ENCODE results near the gene RNF133.

The RNF133 gene, protein sequence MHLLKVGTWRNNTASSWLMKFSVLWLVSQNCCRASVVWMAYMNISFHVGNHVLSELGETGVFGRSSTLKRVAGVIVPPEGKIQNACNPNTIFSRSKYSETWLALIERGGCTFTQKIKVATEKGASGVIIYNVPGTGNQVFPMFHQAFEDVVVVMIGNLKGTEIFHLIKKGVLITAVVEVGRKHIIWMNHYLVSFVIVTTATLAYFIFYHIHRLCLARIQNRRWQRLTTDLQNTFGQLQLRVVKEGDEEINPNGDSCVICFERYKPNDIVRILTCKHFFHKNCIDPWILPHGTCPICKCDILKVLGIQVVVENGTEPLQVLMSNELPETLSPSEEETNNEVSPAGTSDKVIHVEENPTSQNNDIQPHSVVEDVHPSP

GRCh38 chr7:122699017-122699416 lies at the start of gene RNF133:
TSS of gene RNF133 (minus strand) at chr7:122699117. CDS start at chr7:122698918, 199 bp downstream.
- DNase-seq: no peak

GRCh38 chr7:122748195-122748594 lies 49.3 kb upstream of the RNF133 start:
- DNase-seq: no peak

DNA sequence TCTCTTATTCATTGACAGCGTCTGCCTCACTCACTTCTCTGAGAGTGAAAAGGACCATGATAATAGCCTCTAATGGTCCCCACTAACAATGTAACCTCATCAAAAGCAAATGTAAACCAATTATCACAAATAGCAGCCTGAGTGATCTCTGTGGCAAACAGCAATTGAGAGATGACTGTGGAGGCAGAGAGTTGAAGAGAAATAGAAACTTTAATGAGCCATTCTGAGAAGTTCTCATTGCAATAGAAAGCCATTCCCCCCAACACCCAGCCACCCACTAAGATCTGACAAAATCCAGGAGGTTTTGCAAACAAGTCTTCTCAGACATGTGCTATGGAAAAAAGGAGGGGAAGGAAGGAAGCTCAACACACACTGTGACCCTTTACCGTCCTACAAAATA lies 48.0 kb upstream of the RNF133 start:
- no peak for DNase-seq

DNA sequence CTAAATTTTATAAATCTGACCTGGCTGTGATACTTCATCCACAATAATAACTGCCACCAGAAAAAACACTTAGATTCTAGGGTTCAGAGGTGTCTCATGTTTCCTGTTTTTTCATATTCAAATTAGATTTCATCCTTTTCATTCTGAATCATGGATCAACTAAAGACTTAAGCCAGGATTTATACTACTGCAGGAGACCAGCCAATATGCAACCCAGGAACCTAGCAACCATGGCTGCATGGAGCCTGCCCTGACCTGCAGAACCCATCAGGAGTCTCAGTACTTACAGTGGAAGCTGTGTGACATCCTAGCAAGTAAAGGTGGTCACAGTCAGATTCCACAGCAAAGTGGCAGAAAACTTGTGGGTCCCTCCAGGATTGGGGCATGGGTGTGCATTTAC lies 44.3 kb upstream of the RNF133 start:
- no peak for DNase-seq

- no peak for DNase-seq
These were observed 40.0 kb upstream of the RNF133 start for GRCh38 chr7:122738947-122739346.

GRCh38 chr7:122736183-122736582 lies 37.3 kb upstream of the RNF133 start:
- no peak for DNase-seq

DNA sequence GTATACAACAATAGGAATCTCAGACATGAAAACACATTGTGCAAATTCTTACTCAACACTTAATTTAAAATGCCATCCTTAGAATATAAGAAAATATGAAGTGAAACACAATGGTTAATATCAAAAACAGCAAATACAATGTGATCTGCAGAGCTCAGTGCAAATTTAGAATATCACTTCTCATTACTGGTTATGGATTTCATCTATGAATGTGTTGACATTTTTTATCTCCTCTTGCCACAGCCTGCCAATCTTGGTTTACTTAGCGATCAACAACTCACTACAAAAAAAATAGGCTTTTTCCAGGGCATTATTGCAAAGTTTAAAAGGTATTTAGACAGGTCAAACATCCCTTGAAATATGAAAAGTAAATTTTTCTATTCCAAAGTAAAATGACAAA lies 28.8 kb upstream of the RNF133 start:
- no peak for DNase-seq

DNA sequence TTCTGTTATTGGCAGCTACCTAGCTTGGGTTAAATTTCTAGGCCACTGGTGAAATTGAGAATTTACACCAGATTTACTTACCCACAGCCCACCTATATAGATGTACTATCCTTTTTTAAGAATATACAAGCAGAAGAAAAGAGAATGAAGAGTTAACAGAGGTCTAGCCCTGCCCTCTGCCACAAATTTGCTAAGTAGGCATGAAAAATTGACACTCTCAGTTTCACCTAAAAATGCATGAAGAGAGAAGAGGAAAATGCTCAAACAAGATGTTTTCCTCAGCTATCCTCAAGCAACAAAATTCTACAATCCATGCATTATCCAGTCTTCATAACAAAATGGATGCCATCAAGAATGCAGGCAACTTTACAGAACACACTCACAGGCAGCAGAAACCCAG lies 28.4 kb upstream of the RNF133 start:
- DNase-seq: no peak

DNA sequence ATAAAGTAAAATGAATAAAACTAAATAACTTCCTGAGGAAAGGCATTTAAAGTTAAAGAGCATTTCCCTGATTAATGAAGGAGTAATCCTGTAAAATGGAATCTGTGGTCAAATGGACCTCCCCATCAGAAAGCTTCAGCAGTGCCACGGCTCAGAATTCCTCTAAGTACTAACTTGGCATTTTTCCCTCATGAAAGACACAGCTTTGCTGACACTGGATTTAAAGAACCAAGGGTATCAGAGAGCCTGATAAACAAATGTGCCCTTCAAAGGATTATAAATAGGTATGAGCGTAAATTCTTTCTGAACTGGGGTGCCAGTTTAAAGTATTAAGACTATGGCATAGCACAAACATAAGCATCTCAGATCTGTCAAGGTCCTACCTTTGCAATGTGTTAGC lies 28.0 kb upstream of the RNF133 start:
- DNase-seq: no peak

DNA sequence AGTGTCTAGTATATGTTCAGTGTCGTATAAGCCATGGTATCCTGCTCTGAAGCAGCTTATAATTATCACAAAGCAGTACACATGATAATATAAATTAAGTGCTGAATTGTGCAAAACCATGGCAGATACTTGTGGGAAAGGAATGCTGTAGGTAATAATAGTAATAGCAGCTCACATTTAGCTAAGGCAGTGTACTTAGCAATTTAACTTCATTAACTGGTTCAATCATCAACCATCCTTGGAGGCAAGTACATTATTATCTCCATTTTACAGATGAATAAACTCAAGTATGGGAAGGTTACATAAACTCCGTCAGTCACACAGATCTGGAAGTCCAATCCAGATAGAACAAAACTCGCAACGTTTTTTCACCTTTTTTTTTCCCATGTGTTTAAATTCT lies 25.4 kb upstream of the RNF133 start:
- DNase-seq: no peak

- DNase-seq: no peak
These were observed 20.2 kb upstream of the RNF133 start for GRCh38 chr7:122719010-122719578.

DNA sequence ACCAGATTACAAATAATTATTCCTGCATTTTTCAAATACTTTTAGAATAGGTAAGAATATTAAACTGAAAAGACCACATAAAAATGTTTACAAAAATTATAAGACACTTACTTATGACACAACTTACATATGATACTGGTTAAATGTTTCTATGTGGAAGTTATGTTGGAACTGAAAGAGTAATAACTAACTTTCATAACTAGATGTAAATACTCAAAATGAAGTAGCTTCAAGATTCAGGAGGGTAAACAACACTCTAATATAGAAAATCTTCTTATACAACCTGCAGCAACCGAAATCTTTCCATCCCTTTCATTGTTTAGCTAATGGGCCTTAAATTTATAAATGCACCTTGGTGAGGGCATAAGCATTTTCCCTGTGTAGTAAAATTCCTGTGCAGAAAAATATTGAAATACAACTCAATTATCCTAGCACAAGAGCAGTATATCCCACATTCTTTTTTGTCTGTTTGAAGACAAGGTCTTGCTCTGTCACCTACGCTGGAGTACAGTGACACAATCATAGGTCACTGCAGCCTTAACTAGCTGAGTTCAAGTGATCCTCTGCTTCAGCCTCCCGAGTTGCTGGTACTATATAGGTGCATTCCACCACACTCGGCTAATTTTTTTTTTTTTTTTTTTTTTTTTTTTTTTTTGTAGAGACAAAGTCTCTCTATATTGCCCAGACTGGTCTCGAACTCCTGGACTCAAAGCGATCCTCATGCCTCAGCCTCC lies 18.6 kb upstream of the RNF133 start:
- no peak for DNase-seq

GRCh38 chr7:122715183-122715582 lies 16.3 kb upstream of the RNF133 start:
- DNase-seq: no peak

DNA sequence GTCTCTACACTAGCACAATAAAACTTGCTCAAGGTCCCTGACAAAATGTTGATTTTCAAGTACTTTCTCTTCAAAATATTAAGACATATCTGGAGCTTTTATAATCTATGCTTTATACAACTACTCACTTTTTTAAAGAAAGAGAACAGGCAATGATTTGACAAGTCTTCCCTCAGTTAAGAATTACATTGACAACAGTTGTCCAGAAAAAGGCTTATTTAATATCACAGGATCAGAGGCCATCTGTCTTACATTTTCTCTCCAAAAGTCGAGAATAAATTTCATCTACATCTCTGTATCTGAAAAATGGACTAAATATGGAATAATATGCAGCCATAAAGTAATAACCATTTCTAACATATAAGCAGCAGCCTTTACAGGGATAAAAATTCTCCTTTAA lies 12.0 kb upstream of the RNF133 start:
- DNase-seq: no peak

DNA sequence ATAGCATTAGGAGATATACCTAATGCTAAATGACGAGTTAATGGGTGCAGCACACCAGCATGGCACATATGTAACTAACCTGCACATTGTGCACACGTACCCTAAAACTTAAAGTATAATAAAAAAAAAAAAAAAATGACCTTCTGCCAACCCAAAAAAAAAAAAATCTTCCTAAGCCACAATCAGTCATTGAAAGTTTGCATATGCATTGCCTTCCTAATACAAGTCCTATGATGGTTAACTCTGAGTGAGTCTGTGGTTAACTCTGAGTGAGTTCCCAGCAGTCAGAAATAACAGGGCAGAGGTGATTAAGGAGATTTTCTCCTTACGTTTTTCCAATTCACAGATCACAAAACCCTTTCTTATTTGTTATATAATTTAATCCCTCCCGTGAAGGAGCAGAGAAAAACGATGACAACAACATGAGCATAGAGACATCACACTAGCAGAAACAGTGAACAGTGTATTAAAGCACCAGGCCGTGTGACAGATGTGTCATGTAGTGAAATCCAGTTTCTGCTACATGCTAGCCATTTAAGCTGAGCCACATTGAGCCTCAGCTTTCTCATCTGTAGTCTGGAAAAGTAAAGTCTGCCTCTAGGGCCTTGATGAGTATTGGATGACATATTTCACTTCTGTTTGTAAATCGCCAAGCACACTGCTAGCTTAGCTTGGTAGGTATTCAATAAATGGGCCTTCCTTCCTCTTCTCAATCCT lies 11.2 kb upstream of the RNF133 start:
- no peak for DNase-seq

- DNase-seq: no peak
These were observed 7.9 kb upstream of the RNF133 start for GRCh38 chr7:122706836-122707235.

DNA sequence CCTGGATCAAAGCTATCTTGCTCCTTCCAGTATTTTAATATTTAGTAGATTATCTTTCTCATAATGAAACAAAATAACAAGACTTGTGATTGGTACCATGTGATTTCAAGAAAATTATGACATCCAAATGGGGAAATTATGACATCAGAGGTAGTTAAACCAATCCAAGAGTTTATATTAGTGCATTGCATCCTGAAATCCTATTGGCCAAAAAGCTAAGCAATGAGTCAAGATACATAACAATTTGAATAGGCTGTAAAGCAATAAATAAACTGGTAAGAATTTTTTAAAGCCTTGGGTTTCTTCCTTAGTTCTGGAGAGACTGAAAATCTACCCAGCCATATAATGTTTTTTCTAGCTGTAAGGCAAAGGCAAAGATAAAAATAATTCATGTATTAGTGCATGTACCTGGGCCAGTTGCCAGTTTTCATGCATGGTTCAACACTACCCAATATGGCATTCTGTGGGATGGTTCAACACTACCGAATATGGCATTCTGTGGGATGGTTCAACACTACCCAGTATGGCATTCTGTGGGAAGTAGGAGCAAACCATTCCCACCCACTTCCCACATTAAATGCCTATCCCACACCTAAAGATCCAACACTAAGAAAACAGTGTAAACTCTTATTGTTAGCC lies 4.1 kb upstream of the RNF133 start, which contains the start of gene RNF148:
RNF148 (minus strand) TSS at position 51 of the 639 bp plus-strand sequence. CDS start 172 bp downstream, outside the sequence.
- DNase-seq: no peak

- DNase-seq: no peak
These were observed 3.1 kb downstream of the RNF133 start for GRCh38 chr7:122695816-122696215.

DNA sequence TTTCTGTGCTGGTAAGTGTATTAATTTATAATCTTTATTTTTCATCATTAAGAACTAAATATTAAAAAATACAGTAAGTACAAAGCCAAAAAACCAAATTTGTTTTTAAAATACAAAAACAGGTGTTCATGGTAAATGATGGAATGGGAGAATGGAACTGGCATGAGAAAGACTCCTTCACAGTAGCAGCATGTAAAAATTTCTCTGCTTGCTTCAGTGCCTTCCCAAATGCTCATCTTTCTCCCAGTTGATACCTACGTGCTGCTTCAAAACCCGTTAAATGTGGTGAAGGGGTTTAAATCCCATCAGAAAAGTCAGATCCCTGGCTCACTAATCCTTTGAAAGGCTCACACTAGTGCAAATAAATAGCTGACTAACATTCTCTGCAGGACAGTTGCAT lies 4.2 kb downstream of the RNF133 start:
- no peak for DNase-seq

DNA sequence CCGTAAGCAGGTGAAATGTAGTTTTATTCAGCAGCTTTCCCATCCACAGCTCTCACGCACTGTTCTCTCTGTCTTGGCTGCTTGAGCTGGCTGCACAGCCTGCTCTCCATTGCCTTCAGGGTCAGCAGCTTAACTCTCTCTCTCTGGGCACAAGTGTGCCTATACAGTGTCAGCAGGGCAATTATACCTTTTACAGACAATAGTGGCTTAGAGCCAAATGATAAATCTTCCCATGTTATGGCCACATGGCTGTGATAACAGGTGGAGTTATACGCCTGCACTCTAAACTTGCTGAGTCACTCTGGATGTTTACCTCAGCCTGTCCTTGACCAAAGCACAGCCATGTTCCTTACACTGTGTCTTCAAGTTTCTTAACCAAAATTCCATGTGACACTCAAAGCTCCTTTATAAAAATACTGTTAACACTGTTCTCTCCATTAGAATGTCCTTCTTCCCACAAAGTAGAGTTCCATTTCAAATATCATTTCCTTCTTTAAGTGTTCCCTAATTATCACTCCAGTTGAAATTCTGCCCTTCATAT lies 6.1 kb downstream of the RNF133 start:
- DNase-seq: no peak

DNA sequence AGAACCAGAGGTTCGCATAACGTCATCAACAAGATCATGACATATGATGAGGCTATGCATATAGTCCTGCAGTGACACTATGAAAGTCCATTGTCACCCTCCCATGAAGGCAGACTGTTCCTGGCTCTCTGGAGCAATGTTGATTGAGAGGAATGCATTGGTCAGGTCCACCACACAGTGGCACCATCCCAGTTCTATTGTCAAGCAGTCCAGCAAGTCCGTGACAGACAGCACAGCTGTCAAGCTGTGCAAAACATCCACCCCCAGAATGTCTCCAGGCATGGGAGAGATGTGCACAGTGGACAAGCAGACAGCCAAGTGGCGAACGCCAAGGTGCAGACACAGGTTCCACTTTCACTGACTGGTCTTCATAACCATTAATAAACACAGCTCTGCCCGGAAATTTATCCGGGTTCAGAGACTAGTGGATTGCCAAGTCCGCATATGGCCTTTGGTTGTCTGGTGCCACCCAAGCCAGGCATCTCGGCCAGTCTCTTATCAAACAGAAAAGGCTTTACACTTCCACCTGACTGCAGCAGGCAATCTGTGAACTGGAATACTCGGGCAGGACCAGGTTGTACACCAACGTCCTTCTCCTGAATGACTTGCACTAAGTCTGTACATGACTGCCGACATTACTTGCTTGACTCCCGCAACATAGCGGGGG lies 7.2 kb downstream of the RNF133 start:
- no peak for DNase-seq

Measured in activated CD4-positive, alpha-beta T cell treated with anti-CD3 and anti-CD28 coated beads for 4 hours (primary cell).